ENCODE measurements around the gene CIB1.
A peak's percentile ranks its signal among the peaks of the same experiment; 100 is the strongest.

DNA sequence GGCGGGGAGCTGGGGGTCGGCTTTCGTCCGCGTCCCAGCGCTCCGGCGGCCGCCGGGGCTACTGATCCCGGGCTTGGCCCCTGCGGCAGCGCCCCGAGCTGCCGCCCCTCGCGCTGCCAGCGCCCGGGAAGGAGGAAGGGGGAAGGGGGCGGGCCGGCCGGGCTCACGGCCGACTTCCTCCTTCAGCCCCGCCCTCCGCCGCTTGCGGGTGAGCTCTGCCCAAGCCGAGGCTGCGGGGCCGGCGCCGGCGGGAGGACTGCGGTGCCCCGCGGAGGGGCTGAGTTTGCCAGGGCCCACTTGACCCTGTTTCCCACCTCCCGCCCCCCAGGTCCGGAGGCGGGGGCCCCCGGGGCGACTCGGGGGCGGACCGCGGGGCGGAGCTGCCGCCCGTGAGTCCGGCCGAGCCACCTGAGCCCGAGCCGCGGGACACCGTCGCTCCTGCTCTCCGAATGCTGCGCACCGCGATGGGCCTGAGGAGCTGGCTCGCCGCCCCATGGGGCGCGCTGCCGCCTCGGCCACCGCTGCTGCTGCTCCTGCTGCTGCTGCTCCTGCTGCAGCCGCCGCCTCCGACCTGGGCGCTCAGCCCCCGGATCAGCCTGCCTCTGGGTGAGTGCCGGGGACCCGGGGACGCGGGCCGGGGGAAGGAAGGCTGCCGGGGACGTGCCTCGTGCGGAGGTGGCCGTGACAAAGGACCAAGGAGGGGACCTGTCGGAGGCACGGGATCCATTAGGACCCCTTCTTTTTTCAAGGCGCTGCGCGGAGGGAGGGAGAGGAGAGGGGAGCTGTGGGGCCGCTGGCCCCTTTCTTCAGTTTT is 32.4 kb downstream of the CIB1 start, which contains the start of gene SEMA4B:
- TF ChIP-seq, protein P1, sequence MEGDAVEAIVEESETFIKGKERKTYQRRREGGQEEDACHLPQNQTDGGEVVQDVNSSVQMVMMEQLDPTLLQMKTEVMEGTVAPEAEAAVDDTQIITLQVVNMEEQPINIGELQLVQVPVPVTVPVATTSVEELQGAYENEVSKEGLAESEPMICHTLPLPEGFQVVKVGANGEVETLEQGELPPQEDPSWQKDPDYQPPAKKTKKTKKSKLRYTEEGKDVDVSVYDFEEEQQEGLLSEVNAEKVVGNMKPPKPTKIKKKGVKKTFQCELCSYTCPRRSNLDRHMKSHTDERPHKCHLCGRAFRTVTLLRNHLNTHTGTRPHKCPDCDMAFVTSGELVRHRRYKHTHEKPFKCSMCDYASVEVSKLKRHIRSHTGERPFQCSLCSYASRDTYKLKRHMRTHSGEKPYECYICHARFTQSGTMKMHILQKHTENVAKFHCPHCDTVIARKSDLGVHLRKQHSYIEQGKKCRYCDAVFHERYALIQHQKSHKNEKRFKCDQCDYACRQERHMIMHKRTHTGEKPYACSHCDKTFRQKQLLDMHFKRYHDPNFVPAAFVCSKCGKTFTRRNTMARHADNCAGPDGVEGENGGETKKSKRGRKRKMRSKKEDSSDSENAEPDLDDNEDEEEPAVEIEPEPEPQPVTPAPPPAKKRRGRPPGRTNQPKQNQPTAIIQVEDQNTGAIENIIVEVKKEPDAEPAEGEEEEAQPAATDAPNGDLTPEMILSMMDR (IDR thresholded peaks at IDR 0.05; ENCODE audit: control extremely low read depth in 1 of 3, insufficient read depth in 1 of 3, low read depth in 1 of 3, low read length in 3 of 3), result no peak
- peak in 1 of 2 experiments; percentile 50; a peak in 1 of 3 replicates for TF ChIP-seq POLR2A (IDR thresholded peaks at IDR 0.05; ENCODE audit: control extremely low read depth in 1 of 2, low read depth in 2 of 2, low read length in 2 of 2)
- no peak for TF ChIP-seq POLR2AphosphoS5 (IDR thresholded peaks at IDR 0.05; ENCODE audit: low read depth, low read length)
- TF ChIP-seq SP1 (IDR thresholded peaks at IDR 0.05; ENCODE audit: low read depth, low read length), result no peak
- TF ChIP-seq EP300 (IDR thresholded peaks at IDR 0.05; ENCODE audit: borderline replicate concordance in 1 of 2, low read depth in 2 of 2, low read length in 2 of 2), result no peak
- TF ChIP-seq RXRA (IDR thresholded peaks at IDR 0.05; ENCODE audit: insufficient read depth, low read depth, low read length), result no peak
- TF ChIP-seq, protein P2, sequence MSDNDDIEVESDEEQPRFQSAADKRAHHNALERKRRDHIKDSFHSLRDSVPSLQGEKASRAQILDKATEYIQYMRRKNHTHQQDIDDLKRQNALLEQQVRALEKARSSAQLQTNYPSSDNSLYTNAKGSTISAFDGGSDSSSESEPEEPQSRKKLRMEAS (IDR thresholded peaks at IDR 0.05), result no peak
- TF ChIP-seq TBP (IDR thresholded peaks at IDR 0.05; ENCODE audit: low read depth, low read length), result 0 out of 2 replicates have a peak, but pooled peaks have one; percentile 15
